Lung (tissue), 12 donors: ENCODE results near the gene TYRP1. TPM values are rescaled to one million over a fixed set of nuclear protein-coding genes. Genes with fewer than 3 reads are reported as not detected.

Source experiments
- ATAC-seq: fragments of 200-7000 bp; cut with Tn5 transposase; one replicate; pipeline ENCODE4 v1.9.1; 2020; ENCODE audit warnings: moderate number of reproducible peaks; ENCODE audit not compliant: insufficient read depth, low FRiP score
- DNase-seq, 3 donors: peaks; one replicate each; pipeline ENCODE4 v3.0.0-alpha.2; 2013 to 2017
- H3K27ac ChIP-seq, 2 donors: one replicate each; pipeline ENCODE4 v1.5.1; 2013; ENCODE audit warnings: mild to moderate bottlenecking in 2 of 2, moderate library complexity in 2 of 2, control low read depth in 1 of 2, inconsistent platforms in 1 of 2, low read depth in 1 of 2, low read length in 1 of 2
- H3K27me3 ChIP-seq, 3 donors: one replicate each; pipeline ENCODE4 v1.5.1; 2013; ENCODE audit warnings: low read length in 2 of 3; ENCODE audit not compliant: control insufficient read depth in 3 of 3, insufficient read depth in 3 of 3
- H3K36me3 ChIP-seq, 4 donors: one replicate each; pipeline ENCODE4 v1.5.1; 2013; ENCODE audit warnings: low read length in 4 of 4, mild to moderate bottlenecking in 1 of 4, moderate library complexity in 1 of 4; ENCODE audit not compliant: control insufficient read depth in 4 of 4, insufficient read depth in 4 of 4
- H3K4me1 ChIP-seq, 5 donors: one replicate each; pipeline ENCODE4 v1.5.1; 2013; ENCODE audit warnings: low read length in 5 of 5, mild to moderate bottlenecking in 2 of 5, moderate library complexity in 1 of 5; ENCODE audit not compliant: control insufficient read depth in 5 of 5, insufficient read depth in 5 of 5
- H3K4me3 ChIP-seq: one replicate; pipeline ENCODE4 v1.5.1; 2013; ENCODE audit warnings: mild to moderate bottlenecking, control low read depth, moderate library complexity
- H3K9ac ChIP-seq, 2 donors: one replicate each; pipeline ENCODE4 v1.5.1; 2013; ENCODE audit warnings: low read length in 2 of 2, control low read depth in 1 of 2; ENCODE audit not compliant: insufficient read depth in 1 of 2
- H3K9me3 ChIP-seq, 4 donors: one replicate each; pipeline ENCODE4 v1.5.1; 2013; ENCODE audit warnings: low read length in 3 of 4, mild to moderate bottlenecking in 1 of 4, moderate library complexity in 1 of 4; ENCODE audit not compliant: control insufficient read depth in 4 of 4, insufficient read depth in 3 of 4
- CTCF ChIP-seq: IDR thresholded peaks from 2 replicates; pipeline ENCODE4 v1.5.1; 2012; ENCODE audit warnings: mild to moderate bottlenecking; ENCODE audit errors: control extremely low read depth, extremely low read depth
- WGBS, 2 donors: extraction: QIAGEN DNeasy Blood & Tissue Kit; methylation state at CpG; one replicate each; pipeline ENCODE4 v1.1.7; 2013; 5-methylcytosine and 5-hydroxymethylcytosine counted together
- polyA plus RNA-seq, 2 donors: library from polyadenylated mRNA; stranded (reverse); fragments of 200-250 nt; gene quantifications; one replicate each; pipeline ENCODE4 v1.2.1, GENCODE V29; 2013
- total RNA-seq, 2 donors: library from RNA; depleted of rRNA in 1 of 2; stranded (reverse); fragments of >200 nt in 1 of 2; gene quantifications; one replicate each; pipeline ENCODE4 v1.2.1, GENCODE V29; 2014 to 2021
- donor health status: control.
- donor health status: control.
- donor health status: Bipolar disorder and iron deficiency.
- donor health status: healthy.
- donor health status: DM: yes; HTN: yes; CAD: no.

TYRP1 gene
- total and polyA plus RNA-seq, 4 donors, result 0.59 to 5.1 (median 1.3) TPM

DNA sequence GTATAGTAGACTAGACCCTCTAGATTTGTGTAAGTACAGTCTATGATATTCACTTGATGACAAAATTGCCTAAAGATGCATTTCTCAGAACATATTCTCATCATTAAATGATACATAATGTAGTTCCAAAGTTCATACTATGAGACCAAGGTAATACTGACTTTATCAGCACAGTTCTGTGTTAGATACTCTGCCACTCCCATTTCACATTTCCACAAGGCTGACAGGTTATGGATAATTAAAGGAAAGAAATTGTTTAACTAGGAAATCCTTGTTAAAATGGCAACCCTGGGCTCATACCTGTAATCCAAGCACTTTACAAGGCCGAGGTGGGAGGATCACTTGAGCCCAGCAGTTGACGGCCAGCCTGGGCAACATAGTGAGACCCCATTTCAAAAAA lies 33.6 kb downstream of the TYRP1 start:
- 86 to 89% methylated on average over 2 of the region's 2 CpGs for WGBS, 2 donors
- TF ChIP-seq CTCF, result no peak
- ATAC-seq, result no peak

GRCh38 chr9:12730198-12730597 lies 37.0 kb downstream of the TYRP1 start:
- ATAC-seq, result no peak
- WGBS, 2 donors, result 57 to 70% methylated on average over 1 of the region's 1 CpG
- Histone ChIP-seq H3K9me3 (peaks cover 0 to 6% (median under 1%) of the 10 kb centered on the region in 4 donors), H3K36me3 (no peaks in the 10 kb centered on the region), H3K27ac (no peak overlapping the region), H3K4me3 (no peak overlapping the region), H3K4me1 (peaks cover 0 to 32% (median 8%) of the 10 kb centered on the region in 5 donors), H3K27me3 (no peaks in the 10 kb centered on the region), H3K9ac (no peak overlapping the region)
- no peak for DNase-seq
- no peak for TF ChIP-seq CTCF

More for the DNA sequence above, 33.6 kb downstream of the TYRP1 start:
- Histone ChIP-seq H3K4me3 (no peak overlapping the region), H3K9ac (no peak overlapping the region), H3K4me1 (peaks cover 0 to 43% (median 8%) of the 10 kb centered on the region in 5 donors), H3K27ac (no peak overlapping the region), H3K9me3 (no peaks in the 10 kb centered on the region), H3K36me3 (no peaks in the 10 kb centered on the region), H3K27me3 (no peaks in the 10 kb centered on the region)
- no peak for DNase-seq

GRCh38 chr9:12730927-12731326 lies 37.7 kb downstream of the TYRP1 start:
- Histone ChIP-seq H3K27me3 (no peaks in the 10 kb centered on the region), H3K27ac (no peak overlapping the region), H3K9me3 (peaks cover 0 to 6% (median under 1%) of the 10 kb centered on the region in 4 donors), H3K4me1 (peaks cover 0 to 32% (median 8%) of the 10 kb centered on the region in 5 donors), H3K36me3 (no peaks in the 10 kb centered on the region), H3K9ac (no peak overlapping the region), H3K4me3 (no peak overlapping the region)
- ATAC-seq (no peak), DNase-seq (peak in 2 of 3 donors; percentile 90 to 92)
- TF ChIP-seq CTCF, result no peak

DNA sequence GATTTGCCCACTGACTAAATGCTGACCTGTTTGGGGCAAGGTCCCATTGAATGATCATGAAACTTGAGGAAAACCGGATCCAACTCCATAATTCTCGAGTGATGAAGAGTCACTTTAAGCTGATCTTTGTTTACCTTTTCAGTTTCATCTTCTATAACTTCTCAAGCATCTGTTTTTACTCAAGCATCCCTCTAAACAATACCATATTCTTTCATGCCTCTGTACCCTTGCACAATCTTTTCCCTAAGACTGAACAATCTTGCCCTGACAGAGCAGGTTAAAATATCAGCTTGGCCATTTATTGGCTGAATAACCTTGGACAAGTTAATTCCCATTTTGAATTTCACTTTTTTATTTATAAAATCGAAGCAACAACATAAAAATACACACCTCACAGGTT lies 39.8 kb downstream of the TYRP1 start:
- H3K4me3 ChIP-seq, result no peak overlapping the region
- WGBS, 2 donors, result 78 to 88% methylated on average over 3 of the region's 3 CpGs
- no peaks in the 10 kb centered on the region for H3K27me3 ChIP-seq
- H3K27ac ChIP-seq, result no peak overlapping the region
- H3K4me1 ChIP-seq, result peaks cover 0 to 32% (median 8%) of the 10 kb centered on the region in 5 donors
- no peak overlapping the region for H3K9ac ChIP-seq
- DNase-seq (no peak), ATAC-seq (no peak)
- H3K36me3 ChIP-seq, result no peaks in the 10 kb centered on the region
- TF ChIP-seq CTCF, result no peak
- peaks cover 0 to 6% (median under 1%) of the 10 kb centered on the region in 4 donors for H3K9me3 ChIP-seq
